Endodermal cell (in vitro differentiated cells): Measurements from ENCODE around the gene ACOD1. TPM values are rescaled to one million over a fixed set of nuclear protein-coding genes. Genes with fewer than 3 reads are reported as not detected.

Experiments used
- DNase-seq: peaks from one replicate; pipeline ENCODE4 v3.0.0-alpha.2; 2017
- H3K27ac ChIP-seq: 2 replicates; pipeline ENCODE4 v1.5.1; 2013; ENCODE audit warnings: mild to moderate bottlenecking, low read depth, low read length, moderate library complexity
- H3K27me3 ChIP-seq: 2 replicates; pipeline ENCODE4 v1.6.1; 2013; ENCODE audit warnings: mild to moderate bottlenecking, low read length, moderate library complexity; ENCODE audit not compliant: insufficient read depth, control insufficient read depth, poor library complexity, severe bottlenecking
- H3K36me3 ChIP-seq: 2 replicates; pipeline ENCODE4 v1.7.0; 2013; ENCODE audit warnings: mild to moderate bottlenecking, low read length, moderate library complexity; ENCODE audit not compliant: control insufficient read depth, insufficient read depth
- H3K4me1 ChIP-seq: one replicate; pipeline ENCODE4 v1.7.0; 2013; ENCODE audit warnings: low read length; ENCODE audit not compliant: control insufficient read depth, insufficient read depth
- H3K4me3 ChIP-seq: 2 replicates; pipeline ENCODE4 v1.5.1; 2013; ENCODE audit warnings: mild to moderate bottlenecking, low read length, moderate library complexity
- H3K9ac ChIP-seq: 2 replicates; pipeline ENCODE4 v1.6.1; 2013; ENCODE audit warnings: mild to moderate bottlenecking, low read length, moderate library complexity; ENCODE audit not compliant: poor library complexity, severe bottlenecking; ENCODE audit errors: extremely low read depth
- H3K9me3 ChIP-seq: 2 replicates; pipeline ENCODE4 v1.6.1; 2013; ENCODE audit warnings: mild to moderate bottlenecking, low read length, moderate library complexity; ENCODE audit not compliant: control insufficient read depth
- H3K27ac Mint-ChIP-seq: 2 replicates; pipeline ENCODE4 v1.8.0; 2020; ENCODE audit warnings: mixed read lengths
- H3K27me3 Mint-ChIP-seq: 2 replicates; pipeline ENCODE4 v1.8.0; 2021; ENCODE audit warnings: mild to moderate bottlenecking, mixed read lengths; ENCODE audit not compliant: insufficient read depth
- H3K36me3 Mint-ChIP-seq: 2 replicates; pipeline ENCODE4 v1.8.0; 2020; ENCODE audit warnings: low read depth, mixed read lengths
- H3K4me1 Mint-ChIP-seq: 2 replicates; pipeline ENCODE4 v1.8.0; 2020; ENCODE audit warnings: mixed read lengths
- H3K4me3 Mint-ChIP-seq: 2 replicates; pipeline ENCODE4 v1.8.0; 2020; ENCODE audit warnings: mild to moderate bottlenecking, moderate library complexity, mixed read lengths
- H3K9me3 Mint-ChIP-seq: 2 replicates; pipeline ENCODE4 v1.8.0; 2020; ENCODE audit warnings: mild to moderate bottlenecking, mixed read lengths
- WGBS, 2 experiments: methylation state at CpG; one replicate each; pipeline versions ENCODE4 v1.1.5 to v1.1.7; 2013; ENCODE audit warnings: missing lambda C conversion rate in 2 of 2, mixed read lengths in 1 of 2; ENCODE audit not compliant: insufficient coverage in 1 of 2, insufficient read length in 1 of 2; 5-methylcytosine and 5-hydroxymethylcytosine counted together
- total RNA-seq, 2 donors: library from RNA; stranded (reverse); fragmentation: NEBNext Ultra II Directional in 1 of 2; extraction: Animal tissue kit (Norgen Biotek cat#: 25700) in 1 of 2; gene quantifications; 2 replicates in 1 of 2; 3 replicates in 1 of 2; pipeline ENCODE4 v1.2.1, GENCODE V29; 2021
- TF ChIP-seq, protein P1 (sequence below): fragments of 200-600 bp; sonication (generic); conservative IDR thresholded peaks from 2 replicates; pipeline ENCODE4 v1.5.0; 2021; ENCODE audit warnings: antibody characterized with exemption, mild to moderate bottlenecking

The ACOD1 gene
- total RNA-seq, 2 donors from 2014 or later = not detected

DNA sequence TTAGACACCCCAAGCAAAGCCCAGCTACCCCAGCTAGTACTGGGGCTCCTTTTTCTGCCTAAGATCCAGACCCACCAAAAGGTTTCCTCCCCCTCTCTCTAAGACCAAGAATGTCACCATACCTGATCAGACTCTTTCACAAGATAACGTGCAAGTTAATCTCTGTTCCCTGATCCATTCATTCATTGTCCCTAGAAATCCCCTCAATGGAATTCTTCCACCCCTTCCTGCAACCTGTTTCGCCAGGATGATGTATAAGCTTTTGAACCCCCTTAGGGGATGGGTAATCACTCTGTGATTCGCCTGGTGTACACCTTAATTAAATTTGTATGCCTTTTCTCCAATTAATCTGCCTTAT is 26.3 kb downstream of the ACOD1 start:
- peaks cover 10% of the 10 kb centered on the region for H3K4me1 ChIP-seq
- no peaks in the 10 kb centered on the region for H3K36me3 ChIP-seq
- no peaks in the 10 kb centered on the region for H3K9me3 ChIP-seq
- peaks cover 6% of the 10 kb centered on the region for H3K27me3 ChIP-seq
- no peak for DNase-seq
- Mint-ChIP-seq H3K27ac (no peak overlapping the region), H3K4me1 (peaks cover 22% of the 10 kb centered on the region), H3K4me3 (no peak overlapping the region), H3K36me3 (no peaks in the 10 kb centered on the region), H3K27me3 (peaks cover 11% of the 10 kb centered on the region), H3K9me3 (no peaks in the 10 kb centered on the region)
- WGBS, 2 experiments = 84 to 89% methylated on average over 2 to 3 of the region's 3 CpGs
- TF ChIP-seq, protein P1, sequence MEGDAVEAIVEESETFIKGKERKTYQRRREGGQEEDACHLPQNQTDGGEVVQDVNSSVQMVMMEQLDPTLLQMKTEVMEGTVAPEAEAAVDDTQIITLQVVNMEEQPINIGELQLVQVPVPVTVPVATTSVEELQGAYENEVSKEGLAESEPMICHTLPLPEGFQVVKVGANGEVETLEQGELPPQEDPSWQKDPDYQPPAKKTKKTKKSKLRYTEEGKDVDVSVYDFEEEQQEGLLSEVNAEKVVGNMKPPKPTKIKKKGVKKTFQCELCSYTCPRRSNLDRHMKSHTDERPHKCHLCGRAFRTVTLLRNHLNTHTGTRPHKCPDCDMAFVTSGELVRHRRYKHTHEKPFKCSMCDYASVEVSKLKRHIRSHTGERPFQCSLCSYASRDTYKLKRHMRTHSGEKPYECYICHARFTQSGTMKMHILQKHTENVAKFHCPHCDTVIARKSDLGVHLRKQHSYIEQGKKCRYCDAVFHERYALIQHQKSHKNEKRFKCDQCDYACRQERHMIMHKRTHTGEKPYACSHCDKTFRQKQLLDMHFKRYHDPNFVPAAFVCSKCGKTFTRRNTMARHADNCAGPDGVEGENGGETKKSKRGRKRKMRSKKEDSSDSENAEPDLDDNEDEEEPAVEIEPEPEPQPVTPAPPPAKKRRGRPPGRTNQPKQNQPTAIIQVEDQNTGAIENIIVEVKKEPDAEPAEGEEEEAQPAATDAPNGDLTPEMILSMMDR = no peak
- no peak overlapping the region for H3K4me3 ChIP-seq
- no peak overlapping the region for H3K9ac ChIP-seq
- H3K27ac ChIP-seq = no peak overlapping the region

DNA sequence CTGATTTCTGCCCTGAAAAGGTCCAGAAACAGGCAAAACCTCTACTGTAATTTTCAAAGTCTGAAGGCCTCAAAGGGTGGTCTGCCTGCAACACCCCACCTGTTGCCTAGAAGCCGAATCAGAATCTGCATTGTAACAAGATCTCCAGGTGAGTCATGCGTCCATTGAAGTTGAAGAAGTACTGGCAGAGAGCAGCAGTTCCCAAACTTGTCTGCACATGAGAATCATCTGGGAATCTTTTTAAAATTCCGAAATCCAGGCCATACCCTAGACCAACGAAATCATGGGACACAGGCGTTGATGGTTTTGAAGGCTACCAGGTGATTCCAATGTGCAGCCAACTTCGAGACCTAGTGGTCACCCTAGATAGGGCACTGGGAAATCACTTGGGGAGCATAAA is 27.6 kb downstream of the ACOD1 start:
- no peaks in the 10 kb centered on the region for H3K9me3 ChIP-seq
- DNase-seq = no peak
- H3K27me3 ChIP-seq = peaks cover 13% of the 10 kb centered on the region
- no peak overlapping the region for H3K27ac ChIP-seq
- Mint-ChIP-seq H3K36me3 (no peaks in the 10 kb centered on the region), H3K4me1 (peaks cover 22% of the 10 kb centered on the region), H3K4me3 (no peak overlapping the region), H3K9me3 (no peaks in the 10 kb centered on the region), H3K27me3 (peaks cover 17% of the 10 kb centered on the region), H3K27ac (no peak overlapping the region)
- peaks cover 10% of the 10 kb centered on the region for H3K4me1 ChIP-seq
- no peaks in the 10 kb centered on the region for H3K36me3 ChIP-seq
- TF ChIP-seq, protein P1 = no peak
- H3K4me3 ChIP-seq = no peak overlapping the region
- no peak overlapping the region for H3K9ac ChIP-seq
- 94 to 95% methylated on average over 5 to 6 of the region's 6 CpGs for WGBS, 2 experiments

DNA sequence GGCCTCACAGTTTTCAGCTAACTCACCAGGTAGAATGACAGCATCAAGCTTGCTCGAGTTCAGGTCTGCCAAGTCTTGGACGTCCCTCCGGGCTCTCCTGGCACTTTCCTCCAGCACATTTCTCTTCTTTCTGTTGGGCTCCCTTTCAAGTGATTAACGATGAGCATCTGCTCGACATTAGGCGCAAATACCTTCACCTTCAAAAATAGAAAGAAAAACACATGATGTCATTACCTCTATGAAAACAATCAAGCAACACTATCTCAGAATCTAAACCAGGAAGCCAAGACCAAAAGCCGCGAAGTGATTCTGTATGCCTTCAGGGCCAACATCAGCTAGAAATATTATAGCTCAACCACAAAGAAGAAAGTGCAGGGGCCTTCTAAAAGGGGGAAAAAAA is 28.2 kb downstream of the ACOD1 start:
- Mint-ChIP-seq H3K27me3 (peaks cover 23% of the 10 kb centered on the region), H3K27ac (no peak overlapping the region), H3K36me3 (no peaks in the 10 kb centered on the region), H3K4me3 (no peak overlapping the region), H3K4me1 (peaks cover 22% of the 10 kb centered on the region), H3K9me3 (no peaks in the 10 kb centered on the region)
- Histone ChIP-seq H3K36me3 (no peaks in the 10 kb centered on the region), H3K27me3 (peaks cover 19% of the 10 kb centered on the region), H3K4me3 (no peak overlapping the region), H3K4me1 (peaks cover 10% of the 10 kb centered on the region), H3K9me3 (no peaks in the 10 kb centered on the region), H3K27ac (no peak overlapping the region), H3K9ac (no peak overlapping the region)
- no peak for DNase-seq
- WGBS, 2 experiments = 94 to 95% methylated on average over 4 to 8 of the region's 8 CpGs
- TF ChIP-seq, protein P1 = no peak
